HEK293 (cell line): Measurements from ENCODE around the gene FBRSL1.

Source experiments
- CTCF ChIA-PET: fragments of 350-600 bp; formaldehyde crosslinking; extraction: SDS; loops from one replicate; lab custom pipeline; 2021; ENCODE audit warnings: antibody characterized with exemption; lab: Yijun Ruan, JAX
- POLR2A ChIA-PET: fragments of 300-600 bp; formaldehyde crosslinking; extraction: SDS; loops from one replicate; lab custom pipeline; 2020; ENCODE audit warnings: antibody characterized with exemption, inconsistent platforms; lab: Yijun Ruan, JAX
- H3K27ac ChIP-seq: fragments of 200-500 bp; sonication (Bioruptor generic); 2 replicates; pipeline ENCODE4 v1.5.1; 2014; ENCODE audit warnings: low read depth, low read length, control low read depth, inconsistent platforms; ENCODE audit errors: extremely low read depth
- H3K36me3 ChIP-seq, 2 experiments: fragments of 200-500 bp in 1 of 2; sonication (Bioruptor generic) in 1 of 2; 1 replicate in 1 of 2; 2 replicates in 1 of 2; pipeline ENCODE4 v1.5.1; 2014 to 2017; ENCODE audit warnings: inconsistent platforms in 2 of 2, low read length in 2 of 2; ENCODE audit not compliant: control insufficient read depth in 2 of 2, insufficient read depth in 1 of 2
- H3K4me1 ChIP-seq: fragments of 200-500 bp; sonication (Bioruptor generic); 2 replicates; pipeline ENCODE4 v1.5.1; 2014; ENCODE audit warnings: mild to moderate bottlenecking, low read length, inconsistent platforms; ENCODE audit not compliant: control insufficient read depth, insufficient read depth
- H3K4me3 ChIP-seq: 2 replicates; pipeline ENCODE4 v1.5.1; 2011; ENCODE audit warnings: low read depth, mild to moderate bottlenecking, control low read depth, low read length, moderate library complexity
- H3K9me3 ChIP-seq: fragments of 200-500 bp; sonication (Bioruptor generic); 2 replicates; pipeline ENCODE4 v1.5.1; 2014; ENCODE audit warnings: low read depth, low read length, inconsistent platforms; ENCODE audit not compliant: control insufficient read depth, insufficient read depth
- GLIS2 ChIP-seq: fragments of 450-650 bp; formaldehyde crosslinking; IDR thresholded peaks from 2 replicates; pipeline ENCODE4 v1.5.1; 2016; ENCODE audit warnings: missing biosample characterization, missing genetic modification characterization
- KLF1 ChIP-seq: fragments of 450-650 bp; formaldehyde crosslinking; IDR thresholded peaks from 2 replicates; pipeline ENCODE4 v1.5.1; 2016; ENCODE audit warnings: missing biosample characterization, missing genetic modification characterization
- PRDM1 ChIP-seq: fragments of 450-650 bp; formaldehyde crosslinking; IDR thresholded peaks from 2 replicates; pipeline ENCODE4; 2016; ENCODE audit warnings: missing biosample characterization, missing genetic modification characterization
- ZIC2 ChIP-seq: fragments of 450-650 bp; formaldehyde crosslinking; IDR thresholded peaks from 2 replicates; pipeline ENCODE4 v1.5.1; 2016; ENCODE audit warnings: missing biosample characterization, missing genetic modification characterization
- ZNF155 ChIP-seq: fragments of 450-650 bp; formaldehyde crosslinking; IDR thresholded peaks from 2 replicates; pipeline ENCODE4 v1.5.1; 2016; ENCODE audit warnings: missing biosample characterization, missing genetic modification characterization
- ZNF2 ChIP-seq: fragments of 450-650 bp; formaldehyde crosslinking; IDR thresholded peaks from 2 replicates; pipeline ENCODE4 v1.5.1; 2016; ENCODE audit warnings: missing biosample characterization, missing genetic modification characterization
- ZNF768 ChIP-seq: fragments of 450-650 bp; formaldehyde crosslinking; IDR thresholded peaks from 2 replicates; pipeline ENCODE4 v1.5.1; 2018; ENCODE audit warnings: missing biosample characterization, mild to moderate bottlenecking, missing genetic modification characterization
- TF ChIP-seq, protein P1 (sequence below): fragments of 450-650 bp; formaldehyde crosslinking; IDR thresholded peaks from 2 replicates; pipeline ENCODE4 v1.5.1; 2016; ENCODE audit warnings: missing biosample characterization, missing genetic modification characterization, low read depth
- TF ChIP-seq, protein P2 (sequence below): fragments of 450-650 bp; formaldehyde crosslinking; IDR thresholded peaks from 2 replicates; pipeline ENCODE4 v1.5.1; 2016; ENCODE audit warnings: missing biosample characterization, missing genetic modification characterization
- TF ChIP-seq, protein P3 (sequence below): fragments of 450-650 bp; formaldehyde crosslinking; IDR thresholded peaks from 2 replicates; pipeline ENCODE4 v1.5.1; 2016; ENCODE audit warnings: missing biosample characterization, missing genetic modification characterization, low read depth

FBRSL1 gene

DNA sequence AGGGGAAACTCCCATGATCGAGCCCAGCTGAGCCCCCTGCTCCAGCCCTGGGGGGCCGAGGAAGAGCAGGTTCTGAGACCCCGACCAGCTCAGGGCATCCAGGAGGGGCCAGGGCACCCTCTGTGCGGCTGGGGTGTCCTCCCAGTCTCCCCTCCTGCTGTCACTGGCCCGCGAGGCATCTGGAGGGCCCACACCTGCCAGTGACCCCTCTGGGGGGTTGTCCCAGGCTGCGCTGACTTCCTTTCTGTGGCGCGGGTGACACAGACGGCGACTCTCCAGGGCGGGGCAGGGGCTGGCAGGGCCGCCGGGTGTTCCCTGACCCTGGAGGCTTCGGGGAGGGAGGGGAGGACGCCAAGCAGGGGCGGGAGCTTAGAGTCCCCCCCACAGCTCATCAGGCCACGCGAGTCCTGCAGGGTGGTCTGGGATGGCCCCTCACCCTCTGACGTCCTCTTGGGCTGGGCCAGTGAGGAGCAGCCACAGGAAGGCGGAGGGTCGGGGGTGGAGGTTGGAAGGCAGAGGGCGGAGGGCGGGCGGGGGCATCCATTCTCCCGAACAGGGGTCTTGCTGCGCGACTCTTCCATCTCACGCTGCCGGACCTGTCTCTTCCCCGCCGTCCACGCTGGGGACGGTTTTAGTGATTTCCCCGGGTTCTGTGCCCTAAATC is 38.6 kb upstream of the FBRSL1 start:
- Histone ChIP-seq H3K36me3 (no peaks in the 10 kb centered on the region), H3K4me3 (no peak overlapping the region), H3K9me3 (no peaks in the 10 kb centered on the region), H3K27ac (no peak overlapping the region), H3K4me1 (no peaks in the 10 kb centered on the region)
- POLR2A ChIA-PET = no interaction called here
- CTCF ChIA-PET = no interaction called here
- TF ChIP-seq ZNF768 (tag by site-specific recombination) = no peak
- TF ChIP-seq PRDM1 (tag by site-specific recombination) = no peak
- 0 out of 2 replicates have a peak, but pooled peaks have one; percentile 8 for TF ChIP-seq KLF1 (tag by site-specific recombination)
- TF ChIP-seq ZNF155 (tag by site-specific recombination) = no peak

DNA sequence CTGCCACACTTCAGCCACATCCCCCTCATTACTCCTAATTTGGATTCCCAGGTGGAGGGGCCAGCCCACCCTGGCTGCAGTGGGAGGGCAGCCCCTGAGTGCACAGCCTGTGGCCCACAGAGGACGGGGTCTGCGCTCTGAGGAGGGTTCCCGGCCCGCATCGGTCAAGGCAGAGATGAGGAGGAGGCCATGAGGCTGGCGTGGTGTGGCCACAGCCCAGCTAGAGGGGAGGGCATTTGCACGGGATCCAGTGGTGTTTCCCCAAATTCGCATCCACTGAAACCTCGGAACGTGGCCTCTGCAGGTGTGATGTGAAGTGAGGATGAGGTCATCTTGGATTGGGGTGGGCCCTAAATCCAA is 38.1 kb upstream of the FBRSL1 start:
- Histone ChIP-seq H3K36me3 (no peaks in the 10 kb centered on the region), H3K27ac (no peak overlapping the region), H3K4me3 (no peak overlapping the region), H3K4me1 (no peaks in the 10 kb centered on the region), H3K9me3 (no peaks in the 10 kb centered on the region)
- TF ChIP-seq, protein P1, sequence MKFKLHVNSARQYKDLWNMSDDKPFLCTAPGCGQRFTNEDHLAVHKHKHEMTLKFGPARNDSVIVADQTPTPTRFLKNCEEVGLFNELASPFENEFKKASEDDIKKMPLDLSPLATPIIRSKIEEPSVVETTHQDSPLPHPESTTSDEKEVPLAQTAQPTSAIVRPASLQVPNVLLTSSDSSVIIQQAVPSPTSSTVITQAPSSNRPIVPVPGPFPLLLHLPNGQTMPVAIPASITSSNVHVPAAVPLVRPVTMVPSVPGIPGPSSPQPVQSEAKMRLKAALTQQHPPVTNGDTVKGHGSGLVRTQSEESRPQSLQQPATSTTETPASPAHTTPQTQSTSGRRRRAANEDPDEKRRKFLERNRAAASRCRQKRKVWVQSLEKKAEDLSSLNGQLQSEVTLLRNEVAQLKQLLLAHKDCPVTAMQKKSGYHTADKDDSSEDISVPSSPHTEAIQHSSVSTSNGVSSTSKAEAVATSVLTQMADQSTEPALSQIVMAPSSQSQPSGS = 0 out of 2 replicates have a peak, but pooled peaks have one; percentile 17
- no peak for TF ChIP-seq ZNF2 (tag by site-specific recombination)
- ChIA-PET CTCF (no interaction called here), POLR2A (no interaction called here)

DNA sequence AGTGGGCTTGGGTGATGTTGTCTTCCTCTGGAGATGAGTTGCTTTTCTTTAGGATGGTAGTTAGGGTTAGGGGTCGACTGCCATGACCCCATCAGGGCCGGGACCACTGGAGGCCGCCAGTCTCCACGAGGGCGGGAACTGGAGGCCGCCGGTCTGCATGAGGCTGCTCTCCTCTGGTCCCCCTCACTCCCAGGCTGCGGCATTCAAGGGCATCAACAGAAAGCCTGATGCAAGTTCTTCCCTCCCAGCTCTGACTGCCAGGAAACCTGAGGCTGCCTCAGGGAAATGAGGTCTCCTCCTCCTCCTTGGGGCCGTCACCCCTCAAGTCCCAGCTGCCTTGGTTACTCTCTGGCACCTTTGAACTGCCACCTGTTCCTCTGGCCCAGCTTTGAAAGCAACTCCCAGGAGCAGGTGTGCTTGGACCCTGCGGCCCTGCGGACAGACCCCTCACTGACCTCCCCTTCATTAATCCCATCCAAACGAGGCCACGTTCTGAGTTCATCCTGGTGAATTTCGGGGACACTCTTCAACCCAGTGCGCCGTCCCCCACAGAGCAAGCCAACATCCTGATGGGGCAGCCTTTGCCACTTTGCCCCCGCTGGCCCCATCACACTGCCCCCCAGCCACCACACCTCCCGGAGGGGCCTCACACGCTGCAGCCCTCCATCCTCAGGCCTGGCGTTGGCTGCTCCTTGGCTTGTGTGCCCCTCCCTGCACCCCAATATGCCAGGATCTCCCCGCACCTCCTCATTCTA is 37.2 kb upstream of the FBRSL1 start:
- H3K4me1 ChIP-seq = no peaks in the 10 kb centered on the region
- POLR2A ChIA-PET = no interaction called here
- no peak overlapping the region for H3K27ac ChIP-seq
- CTCF ChIA-PET = no interaction called here
- no peaks in the 10 kb centered on the region for H3K36me3 ChIP-seq
- peak; percentile 43; the same call in 1 of the 2 replicates for TF ChIP-seq GLIS2
- TF ChIP-seq, protein P2, sequence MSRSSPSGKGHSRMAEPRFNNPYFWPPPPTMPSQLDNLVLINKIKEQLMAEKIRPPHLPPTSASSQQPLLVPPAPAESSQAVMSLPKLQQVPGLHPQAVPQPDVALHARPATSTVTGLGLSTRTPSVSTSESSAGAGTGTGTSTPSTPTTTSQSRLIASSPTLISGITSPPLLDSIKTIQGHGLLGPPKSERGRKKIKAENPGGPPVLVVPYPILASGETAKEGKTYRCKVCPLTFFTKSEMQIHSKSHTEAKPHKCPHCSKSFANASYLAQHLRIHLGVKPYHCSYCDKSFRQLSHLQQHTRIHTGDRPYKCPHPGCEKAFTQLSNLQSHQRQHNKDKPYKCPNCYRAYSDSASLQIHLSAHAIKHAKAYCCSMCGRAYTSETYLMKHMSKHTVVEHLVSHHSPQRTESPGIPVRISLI (tag by site-specific recombination) = no peak
- H3K4me3 ChIP-seq = no peak overlapping the region
- no peaks in the 10 kb centered on the region for H3K9me3 ChIP-seq

DNA sequence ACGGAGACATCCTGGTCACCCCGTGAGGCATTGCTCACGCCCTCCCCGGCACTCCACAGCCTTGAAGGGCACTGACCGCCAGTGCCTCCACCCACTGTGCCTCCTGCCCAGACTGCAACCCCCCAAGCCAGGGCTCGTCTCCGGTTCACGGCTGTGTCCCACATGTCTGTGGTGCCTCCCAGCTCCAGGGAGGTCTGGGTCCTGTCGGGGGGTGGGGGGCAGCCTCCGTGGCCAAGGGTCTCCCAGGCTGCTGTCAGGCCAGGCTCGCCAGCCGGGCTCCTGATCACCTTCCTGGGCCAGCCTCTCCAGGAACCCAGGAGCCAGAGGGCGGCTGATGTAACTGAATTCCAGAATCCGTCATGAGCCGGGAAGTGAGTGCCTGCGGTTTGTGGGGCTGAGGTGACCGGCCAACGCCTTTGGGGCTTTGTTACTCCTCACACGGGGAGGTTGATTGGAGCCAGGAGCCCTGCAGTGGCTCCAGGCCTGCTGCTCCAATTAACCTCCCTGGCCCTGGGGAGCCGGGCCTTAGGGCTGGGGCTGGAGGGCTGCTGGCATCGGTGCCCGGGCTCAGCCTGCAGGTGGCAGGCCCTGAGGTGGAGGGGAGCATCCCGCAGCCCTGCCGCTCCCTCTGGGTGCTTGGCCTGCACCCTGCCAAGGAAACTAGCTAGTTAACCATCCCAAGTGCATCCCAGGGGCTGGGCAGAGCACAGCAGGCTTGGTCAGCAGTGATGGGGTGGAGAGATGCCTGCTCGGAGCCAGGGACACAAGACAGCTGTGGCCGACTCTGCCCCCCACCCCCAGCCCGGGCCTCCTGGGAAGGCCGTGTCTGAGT is 36.4 kb upstream of the FBRSL1 start:
- TF ChIP-seq, protein P3, sequence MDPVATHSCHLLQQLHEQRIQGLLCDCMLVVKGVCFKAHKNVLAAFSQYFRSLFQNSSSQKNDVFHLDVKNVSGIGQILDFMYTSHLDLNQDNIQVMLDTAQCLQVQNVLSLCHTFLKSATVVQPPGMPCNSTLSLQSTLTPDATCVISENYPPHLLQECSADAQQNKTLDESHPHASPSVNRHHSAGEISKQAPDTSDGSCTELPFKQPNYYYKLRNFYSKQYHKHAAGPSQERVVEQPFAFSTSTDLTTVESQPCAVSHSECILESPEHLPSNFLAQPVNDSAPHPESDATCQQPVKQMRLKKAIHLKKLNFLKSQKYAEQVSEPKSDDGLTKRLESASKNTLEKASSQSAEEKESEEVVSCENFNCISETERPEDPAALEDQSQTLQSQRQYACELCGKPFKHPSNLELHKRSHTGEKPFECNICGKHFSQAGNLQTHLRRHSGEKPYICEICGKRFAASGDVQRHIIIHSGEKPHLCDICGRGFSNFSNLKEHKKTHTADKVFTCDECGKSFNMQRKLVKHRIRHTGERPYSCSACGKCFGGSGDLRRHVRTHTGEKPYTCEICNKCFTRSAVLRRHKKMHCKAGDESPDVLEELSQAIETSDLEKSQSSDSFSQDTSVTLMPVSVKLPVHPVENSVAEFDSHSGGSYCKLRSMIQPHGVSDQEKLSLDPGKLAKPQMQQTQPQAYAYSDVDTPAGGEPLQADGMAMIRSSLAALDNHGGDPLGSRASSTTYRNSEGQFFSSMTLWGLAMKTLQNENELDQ (tag by site-specific recombination) = no peak
- peak; percentile 90 for TF ChIP-seq ZIC2 (tag by site-specific recombination)
- TF ChIP-seq, all 188 proteins: peak for 1
- ChIA-PET CTCF (no interaction called here), POLR2A (no interaction called here)
- H3K4me1 ChIP-seq = no peaks in the 10 kb centered on the region
- H3K4me3 ChIP-seq = no peak overlapping the region
- no peaks in the 10 kb centered on the region for H3K36me3 ChIP-seq
- H3K27ac ChIP-seq = no peak overlapping the region
- H3K9me3 ChIP-seq = no peaks in the 10 kb centered on the region
